IPS DF 4.7 (cell line): ENCODE results near the gene MSH6.
"Not testable (repeated sequence)": the region's sequence is repeated elsewhere in the genome, so short reads cannot be mapped to it uniquely, and the experiment has no call there.

Experiments
- DNase-seq: peaks from one replicate; pipeline ENCODE4 v3.0.0-alpha.2; 2013; ENCODE audit warnings: low spot score; ENCODE audit errors: extremely low read depth

Gene MSH6

DNA sequence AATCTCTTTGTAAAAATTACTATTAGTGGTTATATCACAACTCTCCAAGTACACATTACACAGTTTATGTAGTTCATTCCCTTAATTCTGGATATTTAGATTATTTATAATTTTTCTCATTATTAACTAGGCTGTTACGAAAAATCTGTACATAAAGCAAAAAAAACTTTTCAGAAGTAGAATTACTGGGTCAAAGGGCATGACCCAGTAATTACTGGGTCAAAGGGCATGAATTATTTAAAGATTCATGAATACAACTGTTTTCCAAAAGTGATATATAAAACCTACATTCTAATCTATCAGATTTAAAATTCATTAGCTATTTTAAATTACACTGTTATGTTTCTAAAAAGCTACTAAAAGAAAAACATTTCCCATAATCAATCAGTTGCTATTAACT lies 55.3 kb downstream of the MSH6 start:
- DNase-seq, result no peak

DNA sequence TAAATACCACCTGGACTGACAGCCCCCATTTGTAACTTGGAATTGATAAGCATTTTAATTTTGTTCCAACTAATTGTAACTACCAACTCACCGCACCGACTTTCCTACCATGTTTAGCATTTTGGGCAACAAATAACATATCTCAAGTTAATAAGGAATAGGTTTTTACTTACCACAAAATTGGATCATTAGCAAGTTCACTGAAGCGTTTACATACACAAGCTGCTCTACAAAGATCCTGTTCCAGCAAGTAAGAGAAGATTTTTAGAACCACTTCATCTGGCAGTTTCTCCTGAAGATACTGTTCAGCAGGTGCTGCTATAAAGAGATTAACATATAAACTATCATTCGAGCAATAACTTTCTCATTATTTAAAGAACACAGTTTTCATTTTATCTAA lies 55.7 kb downstream of the MSH6 start:
- no peak for DNase-seq

DNA sequence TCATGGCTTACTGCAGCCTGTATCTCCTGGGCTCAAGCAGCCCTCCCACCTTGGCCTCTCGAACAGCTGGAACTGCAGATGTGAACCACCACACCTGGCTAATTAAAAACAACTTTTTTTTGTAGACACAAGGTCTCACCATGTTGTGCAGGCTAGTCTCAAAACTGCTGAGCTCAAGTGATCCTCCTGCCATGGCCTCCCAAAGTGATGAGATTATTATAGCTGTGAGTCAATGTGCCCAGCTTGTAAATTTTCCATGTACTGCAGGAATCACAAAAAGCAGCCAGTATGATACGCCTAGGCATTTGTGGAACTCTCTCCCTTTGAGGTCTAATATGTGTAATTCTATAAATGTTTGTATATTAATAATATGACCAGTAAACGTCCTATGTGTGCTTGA lies 59.9 kb downstream of the MSH6 start:
- DNase-seq, result no peak

DNA sequence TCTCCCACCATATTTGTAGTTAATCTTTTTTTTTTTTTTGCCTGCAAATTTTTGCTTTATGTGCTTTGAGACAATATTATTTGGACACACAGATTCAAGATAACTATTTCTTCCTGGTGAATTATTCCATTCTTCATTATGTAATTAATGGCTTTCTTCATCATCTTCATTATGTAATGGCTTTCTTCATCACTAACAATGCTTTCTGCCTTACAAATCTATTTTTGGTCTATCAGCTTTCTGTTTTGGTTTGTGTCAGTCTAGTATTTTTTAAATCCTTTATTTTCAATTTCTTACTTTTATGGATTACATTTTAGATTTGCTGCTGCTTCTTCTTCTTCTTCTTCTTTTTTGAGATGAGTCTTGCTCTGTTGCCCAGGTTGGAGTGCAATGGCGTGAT lies 60.5 kb downstream of the MSH6 start:
- DNase-seq, result no peak

DNA sequence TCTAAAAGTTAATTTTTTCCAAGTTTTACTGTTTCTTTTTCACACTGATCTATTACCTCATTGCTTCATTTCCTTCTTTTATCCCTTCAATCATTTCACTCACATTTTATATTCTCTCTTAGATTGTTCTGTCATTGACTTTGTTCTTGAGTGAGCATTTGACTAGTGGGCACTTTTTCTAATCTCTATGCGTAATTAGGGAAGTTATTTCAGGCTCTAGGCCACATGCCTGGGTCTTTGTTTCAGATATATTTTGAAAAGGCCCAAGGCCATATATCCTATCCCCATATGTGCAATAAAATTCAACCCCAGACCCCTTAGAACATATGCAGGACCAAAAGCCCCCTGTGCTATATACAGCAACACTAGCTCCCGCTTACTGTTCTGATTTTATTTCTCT lies 61.2 kb downstream of the MSH6 start:
- no peak for DNase-seq

DNA sequence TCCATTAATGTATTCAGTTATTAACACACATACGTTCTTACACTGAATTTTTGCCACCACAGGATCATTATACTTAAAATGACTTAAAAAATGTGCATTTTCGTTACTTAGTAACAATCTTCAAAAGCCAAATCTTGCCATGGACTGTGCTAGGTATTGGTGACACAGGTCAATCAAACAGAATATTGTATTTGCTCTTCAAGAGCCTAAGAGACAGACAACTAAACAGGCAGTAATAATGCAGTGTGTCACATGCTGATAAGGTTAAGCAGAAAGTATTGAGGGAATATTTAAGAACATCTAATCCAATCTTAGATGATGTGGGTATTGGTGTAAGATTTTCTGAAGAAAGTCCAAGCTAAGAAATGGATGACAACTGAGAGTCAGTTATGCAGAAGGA lies 66.4 kb downstream of the MSH6 start:
- DNase-seq, result no peak

DNA sequence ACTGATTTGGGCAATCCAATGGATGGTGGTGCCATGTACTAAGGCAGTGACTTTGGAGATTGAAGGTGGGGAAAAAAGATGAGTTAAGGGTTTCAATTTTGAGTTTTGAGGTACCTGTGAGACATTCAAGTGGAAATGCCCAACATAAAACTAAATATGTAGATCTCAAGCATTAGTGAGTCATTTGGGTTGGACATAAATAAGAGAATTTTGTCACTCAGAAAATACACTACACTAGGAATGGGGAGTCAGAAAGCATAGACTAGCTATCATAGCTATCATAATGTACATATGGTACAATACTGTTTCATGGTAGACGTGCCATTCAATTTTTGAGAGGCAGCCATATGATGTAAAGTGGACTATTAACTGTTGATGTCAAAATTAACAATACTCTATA lies 67.3 kb downstream of the MSH6 start:
- no peak for DNase-seq

DNA sequence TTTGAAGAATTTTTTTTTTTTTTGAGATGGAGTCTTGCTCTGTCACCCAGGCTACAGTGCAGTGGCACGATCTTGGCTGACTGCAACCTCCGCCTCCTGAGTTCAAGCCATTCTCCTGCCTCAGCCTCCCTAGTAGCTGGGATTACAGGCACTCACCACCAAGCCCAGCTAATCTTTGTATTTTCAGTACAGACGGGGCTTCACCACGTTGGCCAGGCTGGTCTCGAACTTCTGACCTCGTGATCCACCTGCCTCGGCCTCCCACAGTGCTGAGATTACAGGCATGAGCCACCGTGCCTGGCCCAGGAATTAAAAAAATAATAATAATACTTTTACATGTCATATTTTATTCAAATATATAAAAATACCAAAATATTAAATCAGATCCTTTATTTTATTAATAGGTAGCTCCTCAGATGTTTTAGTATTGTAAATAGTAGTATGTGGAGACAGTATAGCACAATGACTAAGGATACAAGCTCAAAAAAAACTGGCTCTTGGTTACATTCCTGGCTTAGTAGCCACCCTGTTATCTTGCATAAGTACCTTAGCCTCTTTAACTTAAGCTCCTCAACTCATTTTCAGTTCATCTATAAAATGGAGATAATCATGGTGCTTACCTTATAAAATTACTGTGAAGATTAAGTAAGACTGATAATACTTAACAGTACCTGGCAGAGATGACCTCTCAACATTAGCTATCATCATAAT lies 70.3 kb downstream of the MSH6 start:
- DNase-seq, result not testable (repeated sequence)
